ENCODE results near the gene ZNF527.

DNA sequence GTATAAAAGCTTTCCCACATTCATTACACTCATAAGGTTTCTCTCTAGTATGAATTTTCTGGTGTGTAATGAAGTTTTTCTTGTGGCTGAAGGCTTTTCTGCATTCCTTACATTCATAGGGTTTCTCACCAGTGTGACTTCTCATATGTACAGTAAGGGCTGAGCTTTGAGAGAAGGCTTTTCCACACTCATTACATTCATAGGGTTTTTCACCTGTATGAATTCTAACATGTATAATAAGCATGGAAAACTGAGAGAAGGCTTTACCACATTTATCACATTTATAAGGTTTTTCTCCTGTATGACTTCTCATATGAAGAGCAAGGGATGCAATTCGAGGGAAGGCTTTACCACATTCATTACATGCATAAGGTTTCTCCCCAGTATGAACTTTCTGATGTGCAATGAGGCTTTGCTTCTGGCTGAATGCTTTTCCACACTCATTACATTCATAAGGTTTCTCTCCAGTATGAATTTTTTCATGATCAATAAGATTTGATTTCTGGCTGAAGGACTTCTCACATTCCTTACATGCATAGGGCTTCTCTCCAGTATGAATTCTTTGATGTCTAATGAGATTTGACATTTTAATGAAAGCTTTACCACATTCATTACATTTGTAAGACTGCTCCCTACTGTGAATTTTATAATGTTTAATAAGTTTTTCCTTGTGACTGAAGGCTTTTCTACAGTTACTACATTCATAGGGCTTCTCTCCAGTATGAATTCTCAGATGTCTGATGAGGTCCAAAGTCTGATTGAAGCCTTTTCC is 42.6 kb downstream of the ZNF527 start:
- TF ChIP-seq, protein P1, sequence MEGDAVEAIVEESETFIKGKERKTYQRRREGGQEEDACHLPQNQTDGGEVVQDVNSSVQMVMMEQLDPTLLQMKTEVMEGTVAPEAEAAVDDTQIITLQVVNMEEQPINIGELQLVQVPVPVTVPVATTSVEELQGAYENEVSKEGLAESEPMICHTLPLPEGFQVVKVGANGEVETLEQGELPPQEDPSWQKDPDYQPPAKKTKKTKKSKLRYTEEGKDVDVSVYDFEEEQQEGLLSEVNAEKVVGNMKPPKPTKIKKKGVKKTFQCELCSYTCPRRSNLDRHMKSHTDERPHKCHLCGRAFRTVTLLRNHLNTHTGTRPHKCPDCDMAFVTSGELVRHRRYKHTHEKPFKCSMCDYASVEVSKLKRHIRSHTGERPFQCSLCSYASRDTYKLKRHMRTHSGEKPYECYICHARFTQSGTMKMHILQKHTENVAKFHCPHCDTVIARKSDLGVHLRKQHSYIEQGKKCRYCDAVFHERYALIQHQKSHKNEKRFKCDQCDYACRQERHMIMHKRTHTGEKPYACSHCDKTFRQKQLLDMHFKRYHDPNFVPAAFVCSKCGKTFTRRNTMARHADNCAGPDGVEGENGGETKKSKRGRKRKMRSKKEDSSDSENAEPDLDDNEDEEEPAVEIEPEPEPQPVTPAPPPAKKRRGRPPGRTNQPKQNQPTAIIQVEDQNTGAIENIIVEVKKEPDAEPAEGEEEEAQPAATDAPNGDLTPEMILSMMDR (IDR thresholded peaks at IDR 0.05) = no peak
- TF ChIP-seq EP300 (IDR thresholded peaks at IDR 0.05) (no peak), POLR2A (IDR thresholded peaks at IDR 0.05; ENCODE audit: low read depth) (no peak), POLR2AphosphoS5 (IDR thresholded peaks at IDR 0.05) (no peak)
